NCI-H446 (cell line): ENCODE measurements around the gene TNFRSF4.
"Not testable (repeated sequence)": the region's sequence is repeated elsewhere in the genome, so short reads cannot be mapped to it uniquely, and the experiment has no call there.

ENCODE experiments used
- DNase-seq, 2 experiments: peaks; one replicate each; lab custom pipeline; 2025; lab: John Stamatoyannopoulos, UW

TNFRSF4 gene

DNA sequence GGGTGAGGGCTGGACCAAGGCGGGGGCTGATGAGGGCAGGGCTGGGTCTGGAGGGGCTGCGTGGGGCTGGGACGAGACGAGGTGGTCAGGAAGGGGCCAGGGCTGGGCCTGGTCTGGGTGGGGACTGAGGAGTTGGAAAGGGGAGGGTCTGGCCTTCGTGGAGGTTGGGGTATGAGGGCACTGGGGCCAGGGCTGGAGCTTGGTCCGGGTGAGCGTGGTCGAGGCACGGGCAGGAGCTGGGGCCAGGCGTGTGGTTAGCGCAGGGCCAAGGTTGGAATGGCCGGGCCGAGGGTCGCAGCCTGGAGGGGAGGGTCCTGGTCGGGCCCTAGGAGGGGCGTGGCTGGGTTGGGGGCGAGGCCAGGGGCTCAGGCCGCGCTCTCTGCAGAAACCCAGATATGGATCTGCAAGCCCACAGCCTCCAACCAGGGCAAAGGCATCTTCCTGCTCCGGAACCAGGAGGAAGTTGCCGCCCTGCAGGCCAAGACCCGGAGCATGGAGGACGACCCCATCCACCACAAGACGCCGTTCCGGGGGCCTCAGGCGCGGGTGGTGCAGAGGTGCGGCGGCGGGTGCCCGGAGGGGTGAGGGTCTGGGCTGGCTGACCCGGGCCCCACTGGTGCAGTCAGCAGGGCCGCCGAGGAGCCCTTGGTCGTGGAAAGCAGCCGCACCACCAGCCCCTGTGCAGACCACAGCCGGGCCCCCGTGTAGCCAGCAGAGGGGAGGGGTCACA, 31.3 kb downstream of the TNFRSF4 start:
- no peak for DNase-seq

- DNase-seq: no peak
Observed at GRCh38 chr1:1181938-1182410, 32.0 kb downstream of the TNFRSF4 start.

- no peak for DNase-seq
Observed at GRCh38 chr1:1181129-1181937, 32.6 kb downstream of the TNFRSF4 start.

- no peak for DNase-seq
Observed at GRCh38 chr1:1179983-1180861, 33.7 kb downstream of the TNFRSF4 start.

- DNase-seq: no peak
Observed at GRCh38 chr1:1179346-1179982, 34.5 kb downstream of the TNFRSF4 start.

DNA sequence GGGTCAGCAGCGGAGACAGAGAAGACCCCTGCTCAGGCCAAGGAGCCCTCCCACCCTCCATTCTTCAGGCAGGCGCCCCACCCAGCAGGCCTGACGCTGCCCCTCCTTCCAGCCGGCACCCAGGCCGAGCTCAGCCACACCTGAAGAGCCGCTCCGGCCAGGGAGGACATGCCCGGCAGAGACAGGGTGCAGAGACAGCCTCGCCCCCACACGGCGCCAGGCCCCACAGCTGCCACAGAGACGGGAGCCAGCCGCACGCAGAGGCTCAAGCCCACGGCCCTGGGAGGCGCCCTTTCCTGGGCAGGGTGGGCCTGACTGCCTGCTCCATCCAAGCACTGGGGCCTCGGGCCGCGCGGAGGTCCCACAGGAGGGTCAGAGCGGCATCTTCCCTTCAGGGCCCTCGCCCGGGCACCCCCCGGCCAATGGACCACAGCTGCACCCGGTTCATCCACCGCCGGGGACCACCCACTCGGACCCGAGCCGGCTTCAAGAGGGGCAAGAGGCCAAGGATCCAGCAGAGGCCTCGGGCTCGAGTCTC, 35.1 kb downstream of the TNFRSF4 start:
- no peak for DNase-seq

- no peak for DNase-seq
Observed at GRCh38 chr1:1177452-1178206, 36.3 kb downstream of the TNFRSF4 start.

DNA sequence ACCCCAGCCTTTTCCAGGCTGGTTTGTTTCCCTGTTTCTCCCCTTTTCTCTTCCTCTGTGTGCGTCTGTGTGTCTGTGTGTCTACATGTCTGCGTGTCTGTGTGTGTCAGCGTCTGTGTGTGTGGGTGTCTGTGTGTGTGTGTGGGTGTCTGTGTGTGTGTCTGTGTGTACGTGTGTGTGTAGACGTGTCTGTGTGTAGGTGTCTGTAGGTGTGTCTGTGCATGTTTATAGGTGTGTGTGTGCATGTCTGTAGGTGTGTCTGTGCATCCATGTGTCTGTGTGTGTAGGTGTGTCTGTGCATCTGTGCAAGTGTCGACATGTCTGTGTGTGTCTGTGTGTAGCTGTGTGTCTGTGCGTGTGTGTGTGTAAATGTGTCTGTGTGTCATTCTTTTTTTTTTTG, 37.0 kb downstream of the TNFRSF4 start:
- no peak for DNase-seq

DNA sequence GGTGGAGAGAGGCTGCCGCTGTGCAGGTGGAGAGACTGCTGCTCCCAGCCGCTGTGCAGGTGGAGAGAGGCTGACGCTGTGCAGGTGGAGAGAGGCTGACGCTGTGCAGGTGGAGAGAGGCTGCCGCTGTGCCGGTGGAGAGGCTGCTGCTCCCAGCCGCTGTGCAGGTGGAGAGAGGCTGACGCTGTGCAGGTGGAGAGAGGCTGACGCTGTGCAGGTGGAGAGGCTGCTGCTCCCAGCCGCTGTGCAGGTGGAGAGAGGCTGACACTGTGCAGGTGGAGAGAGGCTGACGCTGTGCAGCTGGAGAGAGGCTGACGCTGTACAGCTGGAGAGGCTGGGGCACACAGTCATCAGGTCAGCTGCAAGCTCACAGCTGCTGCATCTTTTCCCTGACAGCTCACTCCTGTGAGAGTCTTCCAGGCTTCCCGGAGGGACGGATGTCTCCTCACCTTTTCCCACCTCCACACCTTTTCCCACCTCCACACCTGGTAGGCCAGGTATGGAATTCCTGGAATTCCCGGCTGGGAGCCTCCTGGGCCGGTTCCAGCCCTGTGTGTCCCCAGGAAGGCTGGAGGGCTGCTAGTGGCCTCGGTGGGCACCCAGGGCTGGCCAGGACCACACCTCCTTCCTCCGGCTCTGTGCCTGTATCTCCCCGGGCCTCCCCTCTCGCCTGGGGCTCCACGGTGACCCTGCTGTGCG, 37.7 kb downstream of the TNFRSF4 start:
- DNase-seq: not testable (repeated sequence)

- no peak for DNase-seq
Observed at GRCh38 chr1:1175221-1176062, 38.5 kb downstream of the TNFRSF4 start.

- DNase-seq: no peak
Observed at GRCh38 chr1:1173793-1174415, 40.0 kb downstream of the TNFRSF4 start, which contains the start of gene TTLL10. Gene TTLL10 (plus strand): TSS chr1:1173880. CDS start chr1:1179216, 5,336 bp downstream.

DNA sequence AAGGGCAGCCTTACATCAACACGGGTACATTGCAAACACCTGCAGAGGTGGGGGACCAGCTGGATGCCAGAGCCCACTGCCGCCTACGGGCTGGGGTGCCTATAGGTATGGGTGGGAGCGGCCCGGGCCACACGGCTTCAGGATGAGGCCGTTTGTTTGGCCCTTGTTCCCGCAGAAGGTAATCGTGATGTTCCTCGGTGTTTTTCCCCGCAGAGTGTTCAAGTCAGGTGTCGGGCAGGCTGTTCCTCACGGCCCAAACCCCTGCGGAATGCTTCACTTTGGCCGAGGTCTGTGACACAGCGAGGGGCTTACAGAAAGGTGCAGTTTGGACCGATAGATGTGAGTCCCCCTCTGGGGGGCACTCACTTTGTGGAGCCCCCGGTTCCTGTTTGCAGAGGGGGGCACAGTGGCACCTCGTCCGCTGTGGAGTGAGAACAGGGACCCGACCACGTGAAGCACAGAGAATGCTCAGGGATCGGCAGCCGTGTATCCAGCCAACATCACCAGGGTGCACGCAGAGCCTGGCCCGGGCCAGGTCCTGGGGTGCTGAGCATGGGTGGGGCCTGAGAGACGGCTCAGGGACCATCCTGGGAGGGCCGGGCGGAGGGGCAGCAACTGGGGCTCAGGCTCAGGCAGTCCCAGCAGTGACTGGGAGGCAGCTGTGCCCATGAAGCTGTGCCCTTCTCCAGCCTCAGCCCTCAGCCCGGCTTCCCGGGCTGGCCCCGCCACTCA, 40.7 kb downstream of the TNFRSF4 start:
- DNase-seq: no peak

GRCh38 chr1:1171546-1172340, 42.2 kb downstream of the TNFRSF4 start:
- DNase-seq: no peak

- DNase-seq: no peak
Observed at GRCh38 chr1:1171161-1171545, 42.8 kb downstream of the TNFRSF4 start.

DNA sequence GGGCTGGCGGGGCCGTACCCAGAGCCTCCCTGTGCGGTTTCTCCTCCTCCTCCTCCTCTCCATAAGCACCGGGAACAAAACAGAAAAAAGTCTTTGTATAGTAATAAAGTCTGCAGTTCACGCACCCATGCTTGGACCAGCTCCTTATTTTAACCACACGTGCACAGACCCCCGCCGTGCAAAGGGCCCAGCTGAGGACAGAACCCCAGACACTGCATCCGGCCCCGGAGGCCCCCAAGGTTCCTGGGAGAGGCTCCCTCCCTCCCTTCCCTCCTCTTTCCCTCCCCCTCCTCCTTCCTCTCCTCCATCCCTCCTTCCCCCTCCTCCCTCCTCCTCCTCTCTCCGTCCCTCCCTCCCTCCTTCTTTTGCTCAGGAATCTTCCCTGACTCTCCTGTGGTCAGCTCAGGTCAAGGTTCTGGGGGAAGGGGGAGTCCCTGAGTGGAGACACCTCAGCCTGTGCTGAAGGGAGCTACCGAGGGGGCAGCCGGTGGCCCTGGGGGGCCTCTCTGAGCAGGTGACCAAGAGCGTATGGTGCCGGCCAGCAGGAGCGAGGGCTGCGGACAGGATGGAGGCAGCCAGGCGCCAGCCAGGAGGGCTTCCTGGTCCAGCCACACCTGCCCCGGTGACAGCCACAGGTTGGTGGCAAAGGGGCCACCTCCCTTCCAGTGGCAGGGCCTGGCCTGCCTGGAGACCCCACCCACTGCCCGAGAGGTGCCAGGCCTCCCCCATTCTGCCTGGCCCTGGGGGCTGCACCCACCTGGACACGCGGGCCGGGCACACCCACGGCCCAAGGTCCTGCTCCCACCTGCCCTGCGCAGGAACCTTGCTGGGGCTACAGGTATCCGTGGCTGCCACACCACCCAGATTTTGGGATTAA, 43.5 kb downstream of the TNFRSF4 start:
- DNase-seq: no peak
